ENCODE measurements around the gene PLGRKT.
"Not testable (repeated sequence)": the region's sequence is repeated elsewhere in the genome, so short reads cannot be mapped to it uniquely, and the experiment has no call there.

The PLGRKT gene

GRCh38 chr9:5452286-5452609 lies 14.5 kb upstream of the PLGRKT start:
- no peak for FAIRE-seq
- DNase-seq (ENCODE audit: low spot score): no peak

- DNase-seq (ENCODE audit: low spot score): peak; percentile 90
Observed at GRCh38 chr9:5450359-5451091, 12.8 kb upstream of the PLGRKT start, which contains the start of gene CD274. Gene CD274, plus strand, starts transcription at chr9:5450542. Its CDS starts 5,572 bp downstream, at chr9:5456114.

GRCh38 chr9:5449521-5450358 lies 12.0 kb upstream of the PLGRKT start:
- FAIRE-seq (no peak), DNase-seq (ENCODE audit: low spot score) (no peak)

More at GRCh38 chr9:5450359-5451091, 12.8 kb upstream of the PLGRKT start, which contains the start of gene CD274:
- FAIRE-seq: peak; percentile 85

GRCh38 chr9:5448461-5449435 lies 11.0 kb upstream of the PLGRKT start:
- DNase-seq (ENCODE audit: low spot score): no peak
- peak; percentile 77 for FAIRE-seq

- FAIRE-seq: no peak
- DNase-seq (ENCODE audit: low spot score): no peak
Observed at GRCh38 chr9:5448016-5448415, 10.3 kb upstream of the PLGRKT start.

- DNase-seq (ENCODE audit: low spot score): no peak
- no peak for FAIRE-seq
Observed at GRCh38 chr9:5447337-5447736, 9.6 kb upstream of the PLGRKT start.

- FAIRE-seq (peak; percentile 85), DNase-seq (ENCODE audit: low spot score) (peak; percentile 48)
Observed at GRCh38 chr9:5446451-5447236, 8.9 kb upstream of the PLGRKT start.

GRCh38 chr9:5445886-5446285 lies 8.2 kb upstream of the PLGRKT start:
- FAIRE-seq: no peak
- no peak for DNase-seq (ENCODE audit: low spot score)

GRCh38 chr9:5445096-5445495 lies 7.4 kb upstream of the PLGRKT start:
- FAIRE-seq: not testable (repeated sequence)

GRCh38 chr9:5443850-5444249 lies 6.1 kb upstream of the PLGRKT start:
- DNase-seq (ENCODE audit: low spot score) (no peak), FAIRE-seq (no peak)

More at GRCh38 chr9:5445096-5445495, 7.4 kb upstream of the PLGRKT start:
- not testable (repeated sequence) for DNase-seq (ENCODE audit: low spot score)

GRCh38 chr9:5442400-5443011 lies 4.8 kb upstream of the PLGRKT start:
- DNase-seq (ENCODE audit: low spot score) (peak; percentile 44), FAIRE-seq (peak; percentile 48)

- FAIRE-seq (peak; percentile 51), DNase-seq (ENCODE audit: low spot score) (peak; percentile 59)
Observed at GRCh38 chr9:5441043-5441442, 3.3 kb upstream of the PLGRKT start.

- FAIRE-seq: no peak
Observed at GRCh38 chr9:5440426-5440825, 2.7 kb upstream of the PLGRKT start.

GRCh38 chr9:5438301-5439162 lies 807 bp upstream of the PLGRKT start:
- FAIRE-seq (peak; percentile 80), DNase-seq (ENCODE audit: low spot score) (peak; percentile 88)

More at GRCh38 chr9:5440426-5440825, 2.7 kb upstream of the PLGRKT start:
- DNase-seq (ENCODE audit: low spot score): no peak

- DNase-seq (ENCODE audit: low spot score): no peak
- FAIRE-seq: no peak
Observed at GRCh38 chr9:5436441-5436840, 1.3 kb downstream of the PLGRKT start.

- FAIRE-seq: no peak
- DNase-seq (ENCODE audit: low spot score): peak; percentile 61
Observed at GRCh38 chr9:5435912-5436311, 1.8 kb downstream of the PLGRKT start.

GRCh38 chr9:5433841-5434810 lies 3.6 kb downstream of the PLGRKT start:
- not testable (repeated sequence) for DNase-seq (ENCODE audit: low spot score); FAIRE-seq

- not testable (repeated sequence) for FAIRE-seq; DNase-seq (ENCODE audit: low spot score)
Observed at GRCh38 chr9:5433328-5433727, 4.4 kb downstream of the PLGRKT start.
